Stomach (tissue), 9 donors: ENCODE data around the gene HS6ST2. TPM values are rescaled to one million over a fixed set of nuclear protein-coding genes. Genes with fewer than 3 reads are reported as not detected.

Experiments
- DNase-seq, 2 donors: peaks; one replicate each; pipeline versions ENCODE4 v3.0.0 to v3.0.0-alpha.2; 2013 to 2019
- H3K27ac ChIP-seq, 5 donors: fragments of 200-600 bp in 4 of 5; sonication (generic) in 4 of 5; one replicate each; pipeline ENCODE4 v1.5.1; 2013 to 2019; ENCODE audit warnings: mild to moderate bottlenecking in 1 of 5, moderate library complexity in 1 of 5
- H3K27me3 ChIP-seq, 3 donors: fragments of 200-600 bp; sonication (generic); one replicate each; pipeline ENCODE4 v1.5.1; 2017 to 2019; ENCODE audit warnings: mixed run types in 1 of 3
- H3K36me3 ChIP-seq, 4 donors: fragments of 200-600 bp; sonication (generic); 1 replicate in 3 of 4; 2 replicates in 1 of 4; pipeline ENCODE4 v1.5.1; 2016 to 2019
- H3K4me1 ChIP-seq, 4 donors: fragments of 200-600 bp; sonication (generic); one replicate each; pipeline ENCODE4 v1.5.1; 2016 to 2019
- H3K4me3 ChIP-seq, 4 donors: fragments of 200-600 bp; sonication (generic) in 3 of 4; one replicate each; pipeline ENCODE4 v1.5.1; 2016 to 2019; ENCODE audit warnings: mild to moderate bottlenecking in 1 of 4
- H3K9me3 ChIP-seq, 4 donors: fragments of 200-600 bp; sonication (generic); one replicate each; pipeline ENCODE4 v1.5.1; 2016 to 2019
- EP300 ChIP-seq: sonication (generic); formaldehyde crosslinking; IDR thresholded peaks from one replicate; pipeline ENCODE4 v1.6.1; 2017; ENCODE audit warnings: antibody characterized with exemption
- POLR2A ChIP-seq, 4 donors: fragments of 450-650 bp; IDR thresholded peaks; one replicate each; pipeline ENCODE4 v1.6.1; 2016; ENCODE audit warnings: antibody characterized with exemption in 4 of 4, control low read depth in 2 of 4, mild to moderate bottlenecking in 1 of 4, moderate library complexity in 1 of 4
- POLR2AphosphoS5 ChIP-seq, 3 donors: sonication (generic); formaldehyde crosslinking; IDR thresholded peaks; one replicate each; pipeline ENCODE4 v1.6.1; 2016; ENCODE audit warnings: antibody characterized with exemption in 3 of 3
- WGBS, 5 donors: extraction: QIAGEN DNeasy Blood & Tissue Kit in 3 of 5; methylation state at CpG; one replicate each; pipeline versions ENCODE4 v1.1.5 to v1.1.7; 2013 to 2018; 5-methylcytosine and 5-hydroxymethylcytosine counted together
- intact Hi-C: fragments of 100-400 bp; cut with DNase I; formaldehyde crosslinking; loops from one replicate; pipeline ENCODE4 v1.15.1; 2023; ENCODE audit warnings: low total_unique reads
- polyA plus RNA-seq, 3 donors: library from polyadenylated mRNA; stranded (reverse); fragments of 200-250 nt; gene quantifications; one replicate each; pipeline ENCODE4 v1.2.3, GENCODE V29; 2013
- total RNA-seq, 5 donors: library from RNA; depleted of rRNA; stranded (reverse); fragments of >200 nt; gene quantifications; one replicate each; pipeline versions ENCODE4 v1.1.0 to v1.2.3, GENCODE V29; 2014 to 2016
- TF ChIP-seq, protein P1 (sequence below), 7 experiments: fragments of 450-650 bp in 4 of 7; fragments of 200-600 bp in 3 of 7; sonication (generic) in 3 of 7; IDR thresholded peaks; one replicate each; pipeline ENCODE4 v1.5.1; 2016 to 2019; ENCODE audit warnings: antibody characterized with exemption in 7 of 7, control low read depth in 2 of 7, mild to moderate bottlenecking in 1 of 7
- donor health status: healthy with polysubstance abuse.
- donor health status: Bipolar disorder and iron deficiency.
- donor health status: healthy.

Gene HS6ST2
- total and polyA plus RNA-seq, 8 donors, result 0.25 to 4.0 (median 0.89) TPM; not detected in 1

DNA sequence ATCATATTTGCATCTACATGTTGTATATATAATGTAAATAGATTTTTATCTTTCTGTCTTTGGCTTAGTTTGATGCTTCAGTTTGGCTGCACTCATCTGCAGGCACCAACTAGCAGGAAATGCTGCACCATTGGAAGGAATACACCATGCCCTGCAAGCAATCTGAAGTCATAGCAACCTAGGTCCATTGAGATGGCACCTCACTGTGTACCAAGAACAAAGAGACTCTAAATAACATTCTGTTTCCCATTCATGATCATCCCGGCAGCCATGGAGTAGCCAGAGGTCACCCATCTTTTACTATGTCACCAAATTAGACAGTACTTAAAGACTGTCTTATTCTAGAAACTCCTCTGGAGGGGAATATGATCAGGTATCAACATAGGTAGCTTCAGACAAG, 40.8 kb upstream of the HS6ST2 start:
- H3K27me3 ChIP-seq, result peaks cover 0 to 6% (median 0%) of the 10 kb centered on the region in 3 donors
- WGBS, 5 donors, result 40 to 71% (median 64%) methylated on average over 1 of the region's 1 CpG
- H3K27ac ChIP-seq, result no peak overlapping the region
- intact Hi-C loops, result no loop called here
- TF ChIP-seq POLR2AphosphoS5 (IDR thresholded peaks at IDR 0.05) (no peak), POLR2A (IDR thresholded peaks at IDR 0.05) (no peak), EP300 (no peak)
- TF ChIP-seq, protein P1, sequence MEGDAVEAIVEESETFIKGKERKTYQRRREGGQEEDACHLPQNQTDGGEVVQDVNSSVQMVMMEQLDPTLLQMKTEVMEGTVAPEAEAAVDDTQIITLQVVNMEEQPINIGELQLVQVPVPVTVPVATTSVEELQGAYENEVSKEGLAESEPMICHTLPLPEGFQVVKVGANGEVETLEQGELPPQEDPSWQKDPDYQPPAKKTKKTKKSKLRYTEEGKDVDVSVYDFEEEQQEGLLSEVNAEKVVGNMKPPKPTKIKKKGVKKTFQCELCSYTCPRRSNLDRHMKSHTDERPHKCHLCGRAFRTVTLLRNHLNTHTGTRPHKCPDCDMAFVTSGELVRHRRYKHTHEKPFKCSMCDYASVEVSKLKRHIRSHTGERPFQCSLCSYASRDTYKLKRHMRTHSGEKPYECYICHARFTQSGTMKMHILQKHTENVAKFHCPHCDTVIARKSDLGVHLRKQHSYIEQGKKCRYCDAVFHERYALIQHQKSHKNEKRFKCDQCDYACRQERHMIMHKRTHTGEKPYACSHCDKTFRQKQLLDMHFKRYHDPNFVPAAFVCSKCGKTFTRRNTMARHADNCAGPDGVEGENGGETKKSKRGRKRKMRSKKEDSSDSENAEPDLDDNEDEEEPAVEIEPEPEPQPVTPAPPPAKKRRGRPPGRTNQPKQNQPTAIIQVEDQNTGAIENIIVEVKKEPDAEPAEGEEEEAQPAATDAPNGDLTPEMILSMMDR (IDR thresholded peaks at IDR 0.05), result no peak
- no peak for DNase-seq
- H3K4me1 ChIP-seq, result no peaks in the 10 kb centered on the region
- H3K4me3 ChIP-seq, result no peak overlapping the region
- no peaks in the 10 kb centered on the region for H3K9me3 ChIP-seq
- no peaks in the 10 kb centered on the region for H3K36me3 ChIP-seq

DNA sequence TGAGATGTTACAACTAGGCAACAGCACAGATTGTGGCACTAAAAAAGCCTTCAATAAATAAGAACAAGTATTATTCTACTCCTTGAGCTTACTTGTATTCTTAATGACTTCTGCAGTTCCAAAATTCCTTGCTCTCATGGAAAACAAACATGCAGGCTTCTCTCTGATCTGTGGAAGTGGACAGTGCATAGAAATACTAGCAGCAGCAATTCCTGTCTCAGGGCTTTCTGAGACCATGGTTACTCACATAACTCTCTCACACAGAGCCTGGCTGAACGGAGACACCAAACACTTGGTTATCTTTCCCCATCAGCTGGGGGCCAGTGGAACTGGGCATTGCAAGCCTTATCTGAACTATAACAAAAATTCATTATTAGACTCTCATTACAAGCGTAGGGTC, 32.4 kb upstream of the HS6ST2 start:
- Histone ChIP-seq H3K36me3 (no peaks in the 10 kb centered on the region), H3K27me3 (peaks cover 0 to 6% (median 0%) of the 10 kb centered on the region in 3 donors), H3K9me3 (no peaks in the 10 kb centered on the region), H3K4me1 (no peaks in the 10 kb centered on the region), H3K27ac (no peak overlapping the region), H3K4me3 (no peak overlapping the region)
- WGBS, 5 donors, result 58 to 89% (median 75%) methylated on average over 2 of the region's 2 CpGs
- TF ChIP-seq EP300, result no peak
- TF ChIP-seq POLR2AphosphoS5 (IDR thresholded peaks at IDR 0.05), result no peak
- no peak for TF ChIP-seq POLR2A (IDR thresholded peaks at IDR 0.05)
- TF ChIP-seq, protein P1 (IDR thresholded peaks at IDR 0.05), result no peak
- intact Hi-C loops, result no loop called here
- DNase-seq, result no peak

DNA sequence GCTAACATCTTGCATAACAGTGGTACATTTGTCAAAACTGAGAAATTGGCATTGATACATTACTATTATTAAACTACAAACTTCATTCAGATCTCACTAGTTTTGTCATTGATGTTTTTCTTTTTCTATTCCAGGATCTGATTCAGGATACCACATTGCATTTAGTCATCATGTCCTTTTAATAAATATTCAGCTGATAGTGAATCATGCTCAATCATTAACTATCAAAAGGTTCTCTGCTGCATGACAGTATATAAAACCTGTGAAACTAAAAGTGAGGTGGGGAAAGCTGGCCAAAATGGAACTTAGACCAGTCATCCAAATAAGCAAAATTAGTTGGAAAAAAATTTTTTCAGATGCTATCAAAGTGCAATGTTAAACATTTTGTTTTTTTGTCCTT, 28.1 kb upstream of the HS6ST2 start:
- DNase-seq, result no peak
- Histone ChIP-seq H3K27me3 (peaks cover 0 to 6% (median 0%) of the 10 kb centered on the region in 3 donors), H3K4me1 (no peaks in the 10 kb centered on the region), H3K27ac (no peak overlapping the region), H3K36me3 (no peaks in the 10 kb centered on the region), H3K4me3 (no peak overlapping the region), H3K9me3 (no peaks in the 10 kb centered on the region)
- intact Hi-C loops, result no loop called here
- TF ChIP-seq, protein P1 (IDR thresholded peaks at IDR 0.05), result no peak
- TF ChIP-seq POLR2A (IDR thresholded peaks at IDR 0.05) (no peak), EP300 (no peak), POLR2AphosphoS5 (IDR thresholded peaks at IDR 0.05) (no peak)

DNA sequence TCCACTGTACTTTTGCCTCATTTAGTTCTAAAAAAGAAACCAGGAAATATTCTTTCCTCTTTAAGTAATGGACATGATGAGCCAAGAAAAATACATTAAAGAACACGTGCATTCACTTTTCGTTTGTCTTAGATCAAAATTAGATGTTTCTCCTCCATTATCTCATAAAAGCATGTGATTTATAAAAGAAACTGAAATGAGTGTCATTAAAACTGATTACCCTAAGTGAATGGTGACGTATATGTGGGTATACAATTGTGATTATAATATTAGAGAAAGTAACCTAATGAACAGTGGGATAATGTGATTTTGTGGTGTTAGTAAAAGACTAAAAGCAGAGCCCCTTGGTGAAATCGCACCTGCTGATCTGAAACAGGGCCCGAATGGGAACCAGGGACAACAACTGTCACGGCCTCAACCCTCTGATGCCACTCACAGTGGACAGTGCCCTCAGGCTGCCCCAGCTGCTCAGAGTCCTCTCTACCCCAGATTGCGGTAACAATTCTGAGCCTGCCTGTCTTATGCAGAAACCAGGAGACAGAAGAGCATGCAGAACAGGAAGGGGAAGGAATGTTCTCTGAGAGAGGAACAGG, 25.7 kb upstream of the HS6ST2 start:
- TF ChIP-seq EP300 (no peak), POLR2A (IDR thresholded peaks at IDR 0.05) (no peak), POLR2AphosphoS5 (IDR thresholded peaks at IDR 0.05) (no peak)
- TF ChIP-seq, protein P1 (IDR thresholded peaks at IDR 0.05), result no peak
- DNase-seq, result no peak
- WGBS, 5 donors, result 59 to 75% (median 61%) methylated on average over 6 to 7 of the region's 7 CpGs
- peaks cover 0 to 6% (median 0%) of the 10 kb centered on the region in 3 donors for H3K27me3 ChIP-seq
- peaks cover 0 to 4% (median 2%) of the 10 kb centered on the region in 4 donors for H3K9me3 ChIP-seq
- H3K4me3 ChIP-seq, result no peak overlapping the region
- H3K36me3 ChIP-seq, result no peaks in the 10 kb centered on the region
- intact Hi-C loops, result no loop called here
- H3K27ac ChIP-seq, result no peak overlapping the region
- no peaks in the 10 kb centered on the region for H3K4me1 ChIP-seq
